Upper lobe of left lung (tissue), 4 donors: Measurements from ENCODE around the gene ZCCHC12.

ENCODE experiments used
- POLR2A ChIP-seq, 4 donors: fragments of 450-650 bp; IDR thresholded peaks; one replicate each; pipeline ENCODE4 v1.5.1; 2016 to 2017; ENCODE audit warnings: antibody characterized with exemption in 4 of 4, mild to moderate bottlenecking in 2 of 4
- POLR2AphosphoS5 ChIP-seq, 2 donors: sonication (generic); formaldehyde crosslinking; IDR thresholded peaks; one replicate each; pipeline ENCODE4 v1.5.1; 2017; ENCODE audit warnings: antibody characterized with exemption in 2 of 2
- TF ChIP-seq, protein P1 (sequence below), 6 experiments: fragments of 450-650 bp in 4 of 6; fragments of 200-600 bp in 2 of 6; sonication (generic) in 2 of 6; IDR thresholded peaks; one replicate each; pipeline ENCODE4 v1.5.1; 2016 to 2019; ENCODE audit warnings: antibody characterized with exemption in 6 of 6

DNA sequence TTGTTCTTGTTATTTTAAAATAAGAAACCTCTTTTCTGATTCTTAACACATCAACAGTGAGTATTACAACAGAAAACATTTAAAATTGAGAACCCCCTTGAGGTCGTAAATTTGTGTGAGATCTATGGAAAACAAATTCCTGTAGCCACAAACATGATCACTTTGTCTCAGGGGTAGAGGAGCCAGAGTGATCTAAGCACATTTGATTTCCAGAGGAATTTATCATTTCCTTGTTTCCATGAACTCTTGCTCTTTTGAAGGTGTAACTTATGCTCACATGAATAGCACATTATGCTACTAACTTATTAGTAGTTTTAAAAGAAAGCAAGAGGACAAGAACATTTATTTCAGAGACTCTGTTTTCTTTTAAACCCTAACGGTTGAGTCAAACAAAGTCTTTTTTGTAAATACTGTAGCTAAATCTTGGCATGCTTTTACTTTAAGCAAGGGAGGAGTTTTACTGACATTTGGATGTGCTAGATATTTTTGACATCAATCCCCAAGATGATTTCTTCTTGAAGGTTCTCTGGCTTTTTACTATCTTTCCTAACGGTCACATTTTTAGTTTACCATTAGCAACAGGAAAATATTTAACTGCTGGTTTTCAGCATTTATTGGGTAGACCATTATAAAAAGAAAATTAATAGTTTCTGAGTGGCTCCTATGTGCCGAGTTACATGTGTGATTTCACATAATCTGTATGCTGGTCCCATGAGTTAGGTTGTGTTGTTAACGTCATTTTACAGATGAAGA, 27.9 kb upstream of the ZCCHC12 start:
- TF ChIP-seq, protein P1, sequence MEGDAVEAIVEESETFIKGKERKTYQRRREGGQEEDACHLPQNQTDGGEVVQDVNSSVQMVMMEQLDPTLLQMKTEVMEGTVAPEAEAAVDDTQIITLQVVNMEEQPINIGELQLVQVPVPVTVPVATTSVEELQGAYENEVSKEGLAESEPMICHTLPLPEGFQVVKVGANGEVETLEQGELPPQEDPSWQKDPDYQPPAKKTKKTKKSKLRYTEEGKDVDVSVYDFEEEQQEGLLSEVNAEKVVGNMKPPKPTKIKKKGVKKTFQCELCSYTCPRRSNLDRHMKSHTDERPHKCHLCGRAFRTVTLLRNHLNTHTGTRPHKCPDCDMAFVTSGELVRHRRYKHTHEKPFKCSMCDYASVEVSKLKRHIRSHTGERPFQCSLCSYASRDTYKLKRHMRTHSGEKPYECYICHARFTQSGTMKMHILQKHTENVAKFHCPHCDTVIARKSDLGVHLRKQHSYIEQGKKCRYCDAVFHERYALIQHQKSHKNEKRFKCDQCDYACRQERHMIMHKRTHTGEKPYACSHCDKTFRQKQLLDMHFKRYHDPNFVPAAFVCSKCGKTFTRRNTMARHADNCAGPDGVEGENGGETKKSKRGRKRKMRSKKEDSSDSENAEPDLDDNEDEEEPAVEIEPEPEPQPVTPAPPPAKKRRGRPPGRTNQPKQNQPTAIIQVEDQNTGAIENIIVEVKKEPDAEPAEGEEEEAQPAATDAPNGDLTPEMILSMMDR (IDR thresholded peaks at IDR 0.05): no peak
- no peak for TF ChIP-seq POLR2A (IDR thresholded peaks at IDR 0.05)
- TF ChIP-seq POLR2AphosphoS5 (IDR thresholded peaks at IDR 0.05): no peak
